Stimulated activated CD8-positive, alpha-beta memory T cell treated with anti-CD3 and anti-CD28 coated beads, Interleukin-12 subunit alpha, Interleukin-12 subunit beta, amount 100 ng/mL, for 24 hours (primary cell): ENCODE data around the gene TMPRSS3.

Experiments
- DNase-seq: peaks from one replicate; pipeline ENCODE4 v3.0.0-alpha.2; 2020; ENCODE audit errors: extremely low read depth

The TMPRSS3 gene

GRCh38 chr21:42388740-42389448 lies 7.0 kb downstream of the TMPRSS3 start:
- no peak for DNase-seq

- DNase-seq, result no peak
Measured at GRCh38 chr21:42387843-42388340, 8.0 kb downstream of the TMPRSS3 start.

GRCh38 chr21:42387164-42387563 lies 8.7 kb downstream of the TMPRSS3 start:
- no peak for DNase-seq

GRCh38 chr21:42386034-42386591 lies 9.7 kb downstream of the TMPRSS3 start:
- no peak for DNase-seq

GRCh38 chr21:42385619-42386018 lies 10.2 kb downstream of the TMPRSS3 start:
- no peak for DNase-seq

GRCh38 chr21:42384989-42385388 lies 10.9 kb downstream of the TMPRSS3 start:
- no peak for DNase-seq

GRCh38 chr21:42384156-42384945 lies 11.5 kb downstream of the TMPRSS3 start:
- no peak for DNase-seq

- DNase-seq, result no peak
Measured at GRCh38 chr21:42383331-42383730, 12.5 kb downstream of the TMPRSS3 start.

GRCh38 chr21:42382915-42383314 lies 12.9 kb downstream of the TMPRSS3 start:
- DNase-seq, result no peak

- DNase-seq, result no peak
Measured at GRCh38 chr21:42381347-42381984, 14.4 kb downstream of the TMPRSS3 start.

GRCh38 chr21:42379426-42380215 lies 16.2 kb downstream of the TMPRSS3 start:
- no peak for DNase-seq

GRCh38 chr21:42378418-42378817 lies 17.4 kb downstream of the TMPRSS3 start:
- no peak for DNase-seq

- DNase-seq, result no peak
Measured at GRCh38 chr21:42377951-42378340, 17.9 kb downstream of the TMPRSS3 start.

GRCh38 chr21:42377211-42377950 lies 18.5 kb downstream of the TMPRSS3 start:
- no peak for DNase-seq

- DNase-seq, result no peak
Measured at GRCh38 chr21:42376338-42376982, 19.4 kb downstream of the TMPRSS3 start.

GRCh38 chr21:42375966-42376337 lies 19.9 kb downstream of the TMPRSS3 start:
- no peak for DNase-seq

- no peak for DNase-seq
Measured at GRCh38 chr21:42375506-42375905, 20.3 kb downstream of the TMPRSS3 start.

- no peak for DNase-seq
Measured at GRCh38 chr21:42374864-42375499, 20.9 kb downstream of the TMPRSS3 start.

GRCh38 chr21:42374457-42374856 lies 21.4 kb downstream of the TMPRSS3 start:
- DNase-seq, result no peak
